Omental fat pad (tissue), 4 donors: ENCODE results near the gene FOXRED2. TPM values are rescaled to one million over a fixed set of nuclear protein-coding genes. Genes with fewer than 3 reads are reported as not detected.

Experiments
- ATAC-seq: fragments of 150-250 bp; one replicate; pipeline ENCODE4 v1.9.1; 2016; ENCODE audit warnings: mild to moderate bottlenecking, moderate library complexity; ENCODE audit not compliant: low FRiP score
- DNase-seq: peaks from one replicate; pipeline ENCODE4 v3.0.0-alpha.2; 2019; ENCODE audit warnings: low spot score
- total RNA-seq, 4 donors: library from RNA; depleted of rRNA; stranded (reverse); fragments of >200 nt; gene quantifications; one replicate each; pipeline ENCODE4 v1.1.0, GENCODE V29; 2016
- TF ChIP-seq, protein P1 (sequence below), 3 donors: fragments of 450-650 bp; IDR thresholded peaks; one replicate each; pipeline ENCODE4 v1.5.1; 2016 to 2017; ENCODE audit warnings: antibody characterized with exemption in 3 of 3, mild to moderate bottlenecking in 3 of 3, moderate library complexity in 2 of 3

Gene FOXRED2
- total RNA-seq, 4 donors from 2014 or later: 4.0 to 11.7 (median 5.1) TPM

DNA sequence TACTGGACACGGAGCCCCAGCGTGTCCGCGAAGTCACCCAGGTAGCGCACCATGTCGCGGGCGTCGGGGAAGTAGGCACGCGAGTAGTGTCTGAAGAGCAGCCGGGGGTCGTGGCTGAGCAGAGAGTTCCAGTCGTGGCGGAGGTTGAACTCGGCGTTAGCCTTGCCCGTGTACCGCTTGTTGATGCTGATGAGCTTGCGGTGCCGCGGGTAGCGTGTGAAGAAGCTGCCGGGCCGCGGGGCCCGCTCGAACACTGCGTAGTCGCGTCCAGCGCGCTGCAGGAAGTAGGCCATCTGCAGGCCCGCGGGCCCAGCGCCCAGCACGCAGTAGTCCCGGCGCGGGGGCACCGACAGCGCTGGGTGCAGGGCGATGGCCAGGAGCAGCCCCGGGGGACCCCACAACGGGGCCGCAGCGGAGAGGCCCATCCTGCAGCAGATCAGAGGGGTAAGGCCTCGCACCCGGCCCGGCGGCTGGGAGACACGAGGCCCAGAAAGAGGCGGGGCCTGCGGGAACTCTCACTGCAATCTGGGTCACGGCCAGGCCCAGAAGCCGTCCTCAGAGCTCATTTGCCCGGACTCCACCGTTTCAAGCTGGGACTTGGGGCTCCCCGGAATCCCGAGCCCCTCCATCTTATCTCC lies 723 bp downstream of the FOXRED2 start:
- TF ChIP-seq, protein P1, sequence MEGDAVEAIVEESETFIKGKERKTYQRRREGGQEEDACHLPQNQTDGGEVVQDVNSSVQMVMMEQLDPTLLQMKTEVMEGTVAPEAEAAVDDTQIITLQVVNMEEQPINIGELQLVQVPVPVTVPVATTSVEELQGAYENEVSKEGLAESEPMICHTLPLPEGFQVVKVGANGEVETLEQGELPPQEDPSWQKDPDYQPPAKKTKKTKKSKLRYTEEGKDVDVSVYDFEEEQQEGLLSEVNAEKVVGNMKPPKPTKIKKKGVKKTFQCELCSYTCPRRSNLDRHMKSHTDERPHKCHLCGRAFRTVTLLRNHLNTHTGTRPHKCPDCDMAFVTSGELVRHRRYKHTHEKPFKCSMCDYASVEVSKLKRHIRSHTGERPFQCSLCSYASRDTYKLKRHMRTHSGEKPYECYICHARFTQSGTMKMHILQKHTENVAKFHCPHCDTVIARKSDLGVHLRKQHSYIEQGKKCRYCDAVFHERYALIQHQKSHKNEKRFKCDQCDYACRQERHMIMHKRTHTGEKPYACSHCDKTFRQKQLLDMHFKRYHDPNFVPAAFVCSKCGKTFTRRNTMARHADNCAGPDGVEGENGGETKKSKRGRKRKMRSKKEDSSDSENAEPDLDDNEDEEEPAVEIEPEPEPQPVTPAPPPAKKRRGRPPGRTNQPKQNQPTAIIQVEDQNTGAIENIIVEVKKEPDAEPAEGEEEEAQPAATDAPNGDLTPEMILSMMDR (IDR thresholded peaks at IDR 0.05): no peak
- ATAC-seq: peak; percentile 7
- no peak for DNase-seq

DNA sequence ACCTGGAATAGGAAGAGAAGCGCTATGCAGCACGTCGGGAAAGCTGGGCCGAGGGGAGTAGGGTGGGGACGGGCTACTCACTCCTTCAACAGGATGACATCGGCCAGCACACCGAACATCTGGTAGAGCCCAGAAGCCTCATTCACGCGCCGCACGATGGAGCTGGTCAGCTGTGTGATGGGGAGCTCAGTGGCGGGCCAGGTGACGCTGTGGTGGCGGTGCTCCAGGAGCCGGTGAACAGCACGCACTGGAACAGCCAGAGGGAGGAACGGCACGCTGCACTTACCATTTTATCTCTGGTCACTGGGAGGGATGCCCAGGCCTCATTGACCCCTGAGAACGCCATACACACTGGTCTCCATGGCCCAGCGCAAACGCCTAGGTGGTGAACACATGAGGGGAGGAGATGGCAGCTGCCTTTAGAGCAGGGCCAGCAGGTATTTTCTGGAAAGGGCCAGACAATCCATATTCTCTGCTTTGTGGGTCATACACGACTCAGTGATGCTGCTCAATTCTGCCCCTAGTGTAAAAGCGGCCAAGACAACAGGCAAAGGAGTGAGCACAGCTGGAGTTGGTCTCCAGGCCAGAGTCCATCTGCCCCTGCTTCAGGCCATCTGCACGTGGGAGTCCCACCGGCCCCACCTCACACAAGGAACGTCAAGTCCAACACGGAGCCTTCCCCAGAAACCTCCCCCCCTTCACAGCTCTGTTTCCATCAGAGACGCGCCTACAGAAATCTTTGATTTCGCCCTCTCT lies 8.8 kb downstream of the FOXRED2 start:
- DNase-seq: no peak
- no peak for ATAC-seq
- TF ChIP-seq, protein P1 (IDR thresholded peaks at IDR 0.05): no peak

DNA sequence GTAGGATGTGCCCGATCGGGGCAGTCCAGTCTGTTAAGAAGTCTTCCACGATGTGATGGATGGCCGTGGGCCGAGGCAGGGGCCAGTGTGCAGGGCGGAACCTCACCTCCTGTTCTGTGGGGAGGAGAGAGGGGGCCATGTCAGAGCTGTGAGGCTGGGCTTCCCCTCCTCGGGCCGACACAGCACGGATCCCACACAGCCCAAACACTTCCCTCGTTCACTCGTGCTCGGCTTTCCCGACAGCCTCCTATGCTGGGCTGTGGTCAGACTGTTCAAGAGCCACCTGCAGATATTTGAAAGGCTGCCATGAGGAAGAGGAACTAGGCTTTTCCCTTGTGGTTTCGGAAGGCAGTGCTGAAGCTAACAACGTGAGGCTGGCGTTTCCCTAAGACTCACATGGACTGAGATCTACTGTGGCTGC lies 13.1 kb downstream of the FOXRED2 start:
- no peak for ATAC-seq
- no peak for DNase-seq
- TF ChIP-seq, protein P1 (IDR thresholded peaks at IDR 0.05): no peak

DNA sequence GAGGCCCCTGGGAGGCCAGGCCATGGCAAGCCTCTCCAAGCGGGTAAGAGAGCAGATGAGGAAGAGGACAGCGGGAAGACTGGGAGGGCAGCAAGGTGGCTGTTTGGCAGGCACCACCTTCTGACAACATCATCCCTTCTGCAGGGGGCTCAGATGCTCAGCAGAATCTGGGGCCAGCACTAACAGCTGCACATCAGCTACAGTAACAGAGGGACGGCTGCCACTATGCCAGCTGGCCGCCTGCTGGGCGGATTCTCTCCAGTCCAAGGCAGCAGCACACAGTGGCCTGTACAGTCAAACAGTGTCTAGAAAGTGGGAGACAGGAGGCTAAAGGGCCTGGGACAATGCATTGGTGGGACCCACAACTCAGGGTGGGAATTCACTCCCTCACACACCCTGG lies 14.7 kb downstream of the FOXRED2 start:
- DNase-seq: no peak
- TF ChIP-seq, protein P1 (IDR thresholded peaks at IDR 0.05): no peak
- no peak for ATAC-seq

DNA sequence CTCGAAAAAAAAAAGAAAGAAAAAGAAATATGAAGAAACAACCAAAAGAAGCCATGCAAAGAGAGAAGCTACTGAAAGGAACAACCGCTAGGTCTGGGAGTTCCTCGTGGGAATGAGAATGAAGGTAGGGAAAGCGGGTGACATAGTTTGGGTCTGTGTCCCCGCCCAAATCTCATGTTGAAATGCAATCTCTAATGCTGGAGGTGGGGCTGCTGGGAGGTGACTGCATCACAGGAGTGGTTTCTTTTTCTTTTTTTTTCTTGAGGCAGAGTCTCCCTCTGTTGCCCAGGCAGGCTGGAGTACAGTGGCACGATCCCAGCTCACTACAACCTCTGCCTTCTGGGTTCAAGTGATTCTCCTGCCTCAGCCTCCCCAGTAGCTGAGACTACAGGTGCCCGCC lies 15.7 kb downstream of the FOXRED2 start:
- ATAC-seq (no peak), DNase-seq (no peak)
- TF ChIP-seq, protein P1 (IDR thresholded peaks at IDR 0.05): no peak

DNA sequence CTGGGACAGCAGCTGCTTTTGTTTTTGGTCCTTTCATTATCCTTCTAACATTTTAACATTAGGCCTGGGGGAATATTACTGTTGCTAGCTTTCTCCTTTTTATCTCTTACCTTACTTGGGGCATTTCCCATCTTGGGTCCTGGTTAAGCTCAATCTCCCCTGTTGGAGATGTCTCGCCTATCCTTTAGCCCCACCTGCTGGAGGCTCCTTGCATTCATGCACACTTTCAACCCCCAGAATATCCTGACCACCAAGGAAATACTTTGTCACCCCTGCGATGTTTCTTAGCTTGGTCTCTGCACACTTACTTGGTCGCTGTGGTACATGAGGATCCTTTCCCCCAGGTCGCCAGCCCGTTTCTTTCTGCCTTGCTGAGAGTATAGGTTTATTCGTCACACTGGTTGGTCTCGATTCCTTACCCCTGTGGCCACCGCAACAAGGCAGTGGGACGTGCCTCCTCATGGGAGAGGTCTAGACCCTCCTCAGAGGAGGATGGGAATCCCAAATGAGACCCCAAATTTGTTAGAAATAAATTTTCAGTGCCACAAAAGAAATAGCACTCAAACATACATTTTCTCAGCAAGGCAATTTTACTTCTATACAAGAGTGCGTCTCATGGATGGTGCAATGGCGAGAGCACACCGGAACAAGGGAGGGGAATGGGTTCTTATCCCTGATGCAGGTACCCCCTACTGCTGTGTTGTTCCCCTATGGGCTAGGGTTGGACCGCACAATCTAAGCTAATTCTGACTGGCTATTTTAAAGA lies 20.0 kb downstream of the FOXRED2 start:
- no peak for DNase-seq
- TF ChIP-seq, protein P1 (IDR thresholded peaks at IDR 0.05): no peak
- ATAC-seq: no peak
